Tibial nerve (tissue), 3 donors: ENCODE measurements around the gene WDR88.

Source experiments
- POLR2A ChIP-seq, 2 donors: fragments of 450-650 bp; IDR thresholded peaks; one replicate each; pipeline ENCODE4 v1.6.1; 2017; ENCODE audit warnings: antibody characterized with exemption in 2 of 2, mild to moderate bottlenecking in 2 of 2, moderate library complexity in 2 of 2
- TF ChIP-seq, protein P1 (sequence below), 5 experiments: fragments of 200-600 bp in 3 of 5; fragments of 450-650 bp in 2 of 5; sonication (generic) in 3 of 5; IDR thresholded peaks; one replicate each; pipeline ENCODE4 v1.5.1; 2016 to 2019; ENCODE audit warnings: antibody characterized with exemption in 5 of 5, mild to moderate bottlenecking in 3 of 5, moderate library complexity in 2 of 5

DNA sequence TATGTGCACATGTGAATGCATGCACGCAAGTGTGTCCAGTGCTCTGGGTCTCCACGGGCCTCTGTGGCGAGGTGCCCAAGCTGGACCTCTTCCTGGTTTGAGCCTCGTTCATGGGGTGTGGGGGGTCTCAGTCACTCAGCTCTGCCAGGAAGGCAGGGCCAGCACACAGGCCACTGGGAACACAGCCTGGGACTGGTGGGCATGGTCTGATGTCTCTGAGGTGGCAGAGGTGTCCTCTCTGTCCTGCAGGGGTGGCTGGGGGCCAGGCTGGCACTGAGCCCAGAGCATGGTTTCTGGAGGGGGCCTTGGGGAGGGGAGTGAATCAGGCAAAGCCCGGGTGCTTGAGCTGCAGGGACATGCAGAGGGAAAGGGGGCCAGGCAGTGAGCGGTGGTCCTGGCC, 71.6 kb downstream of the WDR88 start:
- no peak for TF ChIP-seq POLR2A (IDR thresholded peaks at IDR 0.05)
- TF ChIP-seq, protein P1, sequence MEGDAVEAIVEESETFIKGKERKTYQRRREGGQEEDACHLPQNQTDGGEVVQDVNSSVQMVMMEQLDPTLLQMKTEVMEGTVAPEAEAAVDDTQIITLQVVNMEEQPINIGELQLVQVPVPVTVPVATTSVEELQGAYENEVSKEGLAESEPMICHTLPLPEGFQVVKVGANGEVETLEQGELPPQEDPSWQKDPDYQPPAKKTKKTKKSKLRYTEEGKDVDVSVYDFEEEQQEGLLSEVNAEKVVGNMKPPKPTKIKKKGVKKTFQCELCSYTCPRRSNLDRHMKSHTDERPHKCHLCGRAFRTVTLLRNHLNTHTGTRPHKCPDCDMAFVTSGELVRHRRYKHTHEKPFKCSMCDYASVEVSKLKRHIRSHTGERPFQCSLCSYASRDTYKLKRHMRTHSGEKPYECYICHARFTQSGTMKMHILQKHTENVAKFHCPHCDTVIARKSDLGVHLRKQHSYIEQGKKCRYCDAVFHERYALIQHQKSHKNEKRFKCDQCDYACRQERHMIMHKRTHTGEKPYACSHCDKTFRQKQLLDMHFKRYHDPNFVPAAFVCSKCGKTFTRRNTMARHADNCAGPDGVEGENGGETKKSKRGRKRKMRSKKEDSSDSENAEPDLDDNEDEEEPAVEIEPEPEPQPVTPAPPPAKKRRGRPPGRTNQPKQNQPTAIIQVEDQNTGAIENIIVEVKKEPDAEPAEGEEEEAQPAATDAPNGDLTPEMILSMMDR (IDR thresholded peaks at IDR 0.05): no peak
